Stimulated activated CD8-positive, alpha-beta memory T cell treated with anti-CD3 and anti-CD28 coated beads, Interleukin-4, amount 100 ng/mL, for 1 hour (primary cell): ENCODE measurements around the gene KCTD20.

Experiments used
- DNase-seq, 2 donors: peaks; one replicate each; pipeline ENCODE4 v3.0.0-alpha.2; 2020; ENCODE audit warnings: low read depth in 2 of 2, low spot score in 1 of 2

KCTD20 gene

DNA sequence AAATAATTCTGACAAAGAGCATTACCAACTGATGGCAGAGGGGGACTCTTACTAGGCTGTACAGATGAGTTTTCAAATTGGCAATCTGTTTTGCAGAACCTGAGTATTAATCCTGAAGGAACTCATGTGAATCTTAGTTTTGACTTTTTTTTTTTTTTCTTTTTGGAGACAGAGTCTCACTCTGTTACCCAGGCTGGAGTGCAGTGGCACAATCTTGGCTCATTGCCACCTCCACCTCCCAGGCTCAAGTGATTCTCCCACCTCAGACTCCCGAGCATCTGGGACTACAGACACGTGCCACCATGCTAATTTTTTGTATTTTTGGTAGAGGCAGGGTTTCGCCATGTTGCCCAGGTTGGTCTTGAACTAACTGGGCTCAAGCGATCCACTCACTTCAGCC lies 49.3 kb downstream of the KCTD20 start:
- DNase-seq, result no peak

- DNase-seq, result no peak
These were observed 49.8 kb downstream of the KCTD20 start for GRCh38 chr6:36492621-36493020.

GRCh38 chr6:36493319-36493718 lies 50.5 kb downstream of the KCTD20 start:
- DNase-seq, result no peak

GRCh38 chr6:36493859-36494258 lies 51.1 kb downstream of the KCTD20 start:
- no peak for DNase-seq

DNA sequence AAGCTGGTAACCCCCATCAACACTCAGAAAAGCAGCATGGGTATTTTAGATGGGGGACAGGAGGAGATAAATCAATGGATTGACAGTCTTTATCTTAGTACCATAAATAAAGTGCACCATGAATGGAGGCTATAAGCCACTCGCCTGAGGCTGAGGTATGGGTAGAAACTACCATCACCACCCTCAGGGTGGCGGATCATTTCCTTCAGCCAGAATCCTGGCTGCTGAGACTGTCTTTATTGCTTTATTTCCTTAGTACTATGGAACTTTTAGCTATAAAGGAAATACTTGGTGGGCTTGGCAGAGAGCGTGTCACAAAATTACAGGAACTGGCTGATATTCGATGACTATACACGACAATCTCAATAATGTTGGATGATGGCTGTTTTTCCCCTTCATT lies 52.3 kb downstream of the KCTD20 start:
- DNase-seq, result no peak

- no peak for DNase-seq
These were observed 57.1 kb downstream of the KCTD20 start for GRCh38 chr6:36499918-36500317.

DNA sequence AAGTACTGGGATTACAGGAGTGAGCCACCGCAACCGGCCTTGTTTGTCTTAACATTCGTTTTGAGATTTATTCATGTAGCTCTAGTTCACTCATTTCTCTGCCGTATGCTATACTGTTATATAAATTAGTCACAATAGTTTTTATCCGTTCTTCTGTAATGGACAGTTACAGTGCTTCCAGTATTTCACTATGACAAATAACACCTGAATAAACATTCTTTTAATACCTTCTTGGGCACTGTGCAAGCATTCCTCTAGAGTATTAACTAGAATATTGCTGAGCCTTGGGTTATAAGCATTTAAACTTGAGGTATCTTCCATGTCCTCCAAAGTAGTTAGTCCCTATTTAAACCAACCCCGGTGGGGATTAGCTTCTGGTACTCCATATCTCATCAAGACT lies 58.9 kb downstream of the KCTD20 start:
- DNase-seq, result no peak

DNA sequence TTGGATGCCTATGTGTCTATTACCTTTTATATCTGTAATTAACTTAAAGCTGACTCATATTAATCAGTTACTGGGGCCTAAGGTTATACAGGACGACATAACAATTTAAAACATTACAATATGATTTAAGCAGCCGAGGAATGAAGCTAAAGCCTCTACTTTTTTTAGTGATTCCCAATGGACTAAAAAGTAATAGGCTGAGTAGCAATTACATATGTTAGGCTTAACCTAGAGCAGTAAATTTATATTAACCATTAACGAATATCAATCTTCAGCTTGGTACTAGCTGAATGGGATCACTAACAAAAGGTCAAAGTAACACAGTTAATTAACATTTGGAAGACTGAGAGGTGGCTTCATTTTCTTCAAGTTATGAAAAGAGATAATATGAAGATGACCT lies 61.4 kb downstream of the KCTD20 start:
- no peak for DNase-seq

DNA sequence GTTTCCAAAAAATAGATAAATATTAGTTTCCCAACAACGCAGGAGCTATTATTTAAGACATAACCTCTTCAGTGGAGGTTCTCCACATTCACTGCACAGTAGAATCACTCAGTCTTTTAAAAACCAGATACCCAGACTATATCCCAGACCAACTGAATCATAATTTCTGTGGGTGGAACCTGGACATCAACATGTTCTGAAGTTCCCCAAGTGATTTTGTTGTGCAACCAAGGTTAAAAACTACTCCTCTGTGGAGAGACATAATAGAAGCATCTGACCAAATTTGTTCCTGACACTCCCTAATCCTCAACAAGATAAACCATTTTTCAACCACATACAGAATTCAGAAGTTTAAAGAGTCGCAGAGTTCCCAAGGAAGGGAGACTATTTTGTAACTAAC lies 62.2 kb downstream of the KCTD20 start:
- no peak for DNase-seq

DNA sequence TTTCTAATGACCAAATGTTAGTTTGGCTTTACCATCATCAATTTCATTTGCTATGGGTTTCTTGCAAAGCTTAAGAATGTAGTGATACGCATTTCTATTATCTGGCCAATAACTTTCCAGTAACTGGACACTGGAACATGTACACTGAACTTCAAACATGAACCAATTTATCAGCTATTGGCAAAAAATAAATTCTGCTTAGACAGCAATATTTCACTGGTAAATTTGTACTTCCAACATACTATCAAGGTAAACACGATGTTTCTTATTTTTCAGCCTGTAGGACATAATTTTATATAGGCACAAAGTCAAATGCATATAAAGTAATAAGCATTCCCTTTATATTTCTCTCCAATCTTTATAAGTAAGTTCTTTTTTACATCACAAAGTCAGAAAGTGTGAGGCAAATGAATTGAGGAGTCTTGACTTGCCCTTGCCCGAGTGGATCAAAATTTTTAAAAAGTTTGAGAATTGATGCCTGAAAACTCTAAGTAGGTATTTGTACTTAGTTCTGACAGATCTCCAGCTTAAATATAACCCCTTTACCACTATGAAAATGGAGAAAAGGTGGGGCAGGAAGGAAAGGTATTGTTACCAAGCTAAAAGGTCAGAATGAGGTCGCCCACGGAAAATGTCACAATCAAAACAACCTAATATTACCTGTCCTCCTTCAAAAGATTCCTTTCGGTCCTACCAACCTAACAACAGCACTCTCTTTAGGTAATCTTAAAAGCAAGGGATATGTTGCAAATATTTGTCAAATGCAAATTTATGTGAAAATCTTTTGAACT lies 63.1 kb downstream of the KCTD20 start:
- DNase-seq, result no peak

GRCh38 chr6:36506611-36507010 lies 63.8 kb downstream of the KCTD20 start:
- no peak for DNase-seq

- no peak for DNase-seq
These were observed 65.7 kb downstream of the KCTD20 start for GRCh38 chr6:36508532-36508931.

DNA sequence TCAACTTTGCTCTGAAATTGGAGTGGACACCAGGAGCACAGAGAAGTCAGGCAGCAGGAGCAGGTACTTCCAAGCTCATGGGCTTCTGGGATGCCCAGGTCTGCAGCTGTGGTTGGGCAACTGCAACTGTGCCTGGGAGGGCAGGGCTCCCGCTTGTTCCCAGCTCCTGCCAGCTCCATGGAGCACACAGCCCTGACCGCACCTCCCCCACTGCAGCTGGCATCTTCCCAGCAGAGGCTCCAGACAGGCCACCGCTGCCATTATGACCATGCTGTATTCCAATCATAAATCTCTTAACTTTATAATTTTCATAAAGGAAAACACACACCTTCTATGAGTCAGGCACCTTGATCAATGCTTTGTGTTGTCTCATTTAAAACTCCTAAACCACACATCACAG lies 67.6 kb downstream of the KCTD20 start:
- no peak for DNase-seq

DNA sequence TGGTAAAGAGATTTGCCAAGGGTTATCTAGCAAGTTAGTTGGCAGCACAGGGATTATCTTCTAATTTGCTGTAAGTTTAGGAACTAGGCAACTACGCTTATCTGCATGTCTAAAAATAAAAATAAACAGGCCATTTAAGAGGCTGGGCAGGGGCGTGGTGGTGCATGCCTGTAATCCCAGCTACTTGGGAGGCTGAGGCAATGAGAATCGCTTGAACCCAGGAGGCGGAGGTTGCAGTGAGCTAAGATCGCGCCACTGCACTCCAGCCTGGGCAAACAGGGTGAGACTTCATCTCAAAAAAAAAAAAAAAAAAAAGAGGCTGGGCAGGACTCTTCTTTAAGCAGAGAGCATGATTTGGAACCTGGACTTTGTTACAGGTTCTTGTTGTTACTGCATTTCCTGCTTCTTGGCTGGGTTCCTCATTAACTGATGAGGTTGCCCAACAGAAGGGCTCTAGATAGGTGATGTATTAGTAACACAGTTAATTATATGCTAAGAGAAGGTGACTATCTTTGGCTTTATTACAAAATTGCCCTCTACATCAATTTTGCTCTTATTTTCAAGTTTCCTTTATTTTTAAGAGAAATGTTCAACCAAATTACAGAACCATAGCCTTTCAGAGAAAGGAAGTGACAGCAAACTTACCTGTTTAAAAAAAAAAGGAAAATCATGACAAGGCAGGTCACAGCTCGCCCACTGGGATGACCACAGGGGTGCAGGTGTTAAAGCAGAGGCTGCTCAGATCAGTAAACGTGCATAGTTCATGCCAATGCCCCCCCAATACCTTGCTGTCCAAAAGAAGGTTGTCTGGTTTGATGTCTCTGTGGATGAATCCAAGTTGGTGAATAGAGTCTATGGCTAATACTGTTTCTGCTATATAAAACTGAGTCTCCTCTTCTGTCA lies 72.0 kb downstream of the KCTD20 start:
- no peak for DNase-seq

DNA sequence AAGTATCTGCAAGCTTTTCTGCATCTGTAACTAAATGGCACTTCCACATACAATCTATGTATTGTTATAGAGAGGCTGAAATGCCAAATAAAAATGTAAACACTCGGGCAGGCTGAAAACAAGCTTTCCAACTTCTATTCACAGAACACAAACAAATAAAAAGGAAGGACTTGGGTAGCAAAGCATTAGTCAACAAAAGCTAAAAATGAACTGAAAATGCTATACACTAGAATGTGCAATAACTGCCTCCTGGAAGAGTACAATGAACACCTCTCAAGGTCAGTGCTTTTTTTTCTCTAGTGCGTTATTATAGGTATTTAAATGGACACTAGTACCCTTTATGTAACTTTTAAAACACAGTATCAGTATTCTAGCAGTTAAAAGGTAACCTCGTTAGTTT lies 73.0 kb downstream of the KCTD20 start:
- no peak for DNase-seq

DNA sequence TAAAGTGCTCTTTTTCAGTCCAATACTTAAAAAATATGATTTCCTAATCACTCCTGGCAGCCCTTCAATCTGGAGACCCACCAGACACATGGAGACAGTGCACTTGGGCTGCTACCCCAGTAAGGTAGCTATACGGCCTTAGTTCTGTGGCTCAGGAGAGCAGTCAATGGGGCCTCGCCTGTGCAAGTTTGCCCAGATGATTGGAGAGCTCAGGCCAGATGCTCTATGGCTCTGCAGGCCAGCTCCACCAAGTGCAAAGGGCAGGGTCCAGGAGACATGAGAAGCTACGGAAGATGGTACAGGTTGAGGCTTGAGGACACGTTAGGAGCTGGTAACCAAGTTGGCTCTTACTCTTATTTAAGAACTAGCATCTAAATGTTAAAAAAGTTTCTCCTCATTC lies 73.8 kb downstream of the KCTD20 start:
- no peak for DNase-seq

- no peak for DNase-seq
These were observed 74.2 kb downstream of the KCTD20 start for GRCh38 chr6:36516988-36517387.

DNA sequence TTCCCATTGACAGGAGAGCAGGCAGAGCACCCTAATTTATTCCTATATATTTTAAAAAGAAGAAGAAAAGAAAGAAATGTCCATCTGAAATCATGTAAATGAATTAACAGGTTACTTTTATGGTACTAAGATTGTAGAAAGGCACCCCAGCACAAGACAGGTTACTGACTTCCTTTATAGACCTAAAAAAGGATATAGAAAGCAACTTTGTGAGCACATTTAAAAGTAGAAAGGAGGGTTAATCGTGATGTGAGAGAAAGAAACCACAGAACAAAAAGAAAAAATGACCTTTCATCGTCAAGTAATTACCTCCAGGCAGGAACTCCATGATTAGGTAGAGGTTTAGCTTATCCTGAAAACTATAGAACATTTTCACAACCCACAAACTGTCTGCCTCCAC lies 74.6 kb downstream of the KCTD20 start:
- no peak for DNase-seq

DNA sequence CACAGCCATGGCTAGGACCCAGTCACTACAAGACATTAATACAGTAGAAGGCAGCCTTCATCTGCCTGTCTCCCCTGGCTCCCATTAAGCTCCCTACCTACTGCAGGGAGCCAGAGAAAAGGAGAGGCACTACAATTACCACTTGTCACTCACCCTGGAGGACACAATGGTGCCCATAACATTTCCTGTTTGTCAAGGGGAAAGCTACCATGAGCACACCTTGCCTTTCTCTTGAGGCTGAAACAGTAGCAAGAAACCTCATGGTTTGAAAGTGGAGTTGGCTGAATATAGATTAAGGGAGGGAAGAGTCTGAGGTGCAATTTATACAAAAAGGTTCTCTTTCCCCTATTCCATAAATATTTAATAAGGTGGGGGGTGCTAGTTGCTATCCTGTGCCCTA lies 76.6 kb downstream of the KCTD20 start:
- DNase-seq, result no peak

DNA sequence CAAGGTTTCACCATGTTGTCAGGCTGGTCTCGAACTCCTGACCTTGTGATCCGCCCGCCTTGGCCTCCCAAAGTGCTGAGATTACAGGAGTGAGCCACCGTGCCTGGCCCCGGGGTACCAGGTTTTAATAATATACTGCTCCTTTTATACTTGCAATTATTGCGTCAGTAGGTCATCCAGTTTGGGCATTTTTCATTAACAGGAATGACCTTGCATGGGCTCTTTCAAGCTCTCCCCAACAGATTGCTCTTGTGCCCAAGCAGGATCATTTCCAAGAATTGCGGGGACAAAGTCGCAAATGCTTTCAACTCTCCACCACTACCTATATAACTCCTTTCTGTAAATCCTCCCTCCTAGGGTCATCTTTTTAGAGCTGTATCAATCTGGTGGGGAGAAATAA lies 80.7 kb downstream of the KCTD20 start:
- no peak for DNase-seq

DNA sequence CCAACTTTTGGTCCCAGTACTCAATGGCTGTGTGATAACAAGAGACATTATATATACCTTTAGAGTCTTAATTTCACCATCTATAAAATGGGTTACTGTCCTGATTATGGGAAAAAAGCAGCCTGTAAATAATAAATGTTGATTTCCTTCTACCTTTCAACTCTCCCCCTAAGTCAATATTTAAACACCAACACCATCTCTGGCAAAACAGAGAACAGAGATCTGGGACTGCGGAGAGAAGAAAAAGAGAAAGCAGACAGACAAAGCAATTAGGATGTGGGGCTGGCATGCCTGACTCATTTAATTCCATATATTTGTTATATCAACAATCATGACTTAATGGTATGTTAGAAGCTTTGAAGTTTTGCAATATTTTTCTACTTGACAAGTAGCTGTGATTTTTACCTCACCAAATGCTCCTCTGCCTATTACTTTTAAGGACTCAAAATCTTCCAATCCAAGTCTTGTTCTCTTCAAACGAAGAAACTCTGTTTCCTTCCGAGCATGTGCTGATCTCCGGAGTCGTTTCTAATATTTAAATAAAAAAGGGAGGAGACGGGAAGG lies 81.2 kb downstream of the KCTD20 start:
- DNase-seq, result no peak

- no peak for DNase-seq
These were observed 82.1 kb downstream of the KCTD20 start for GRCh38 chr6:36524871-36525270.
